HG03342 (cell line): ENCODE results near the gene SIGLEC14.

ENCODE experiments used
- ATAC-seq: cut with Tn5 transposase; IDR thresholded peaks from one replicate; pipeline ENCODE4 v1.9.1; 2021; ENCODE audit warnings: mild to moderate bottlenecking, moderate library complexity; ENCODE audit not compliant: unreplicated experiment

The SIGLEC14 gene

DNA sequence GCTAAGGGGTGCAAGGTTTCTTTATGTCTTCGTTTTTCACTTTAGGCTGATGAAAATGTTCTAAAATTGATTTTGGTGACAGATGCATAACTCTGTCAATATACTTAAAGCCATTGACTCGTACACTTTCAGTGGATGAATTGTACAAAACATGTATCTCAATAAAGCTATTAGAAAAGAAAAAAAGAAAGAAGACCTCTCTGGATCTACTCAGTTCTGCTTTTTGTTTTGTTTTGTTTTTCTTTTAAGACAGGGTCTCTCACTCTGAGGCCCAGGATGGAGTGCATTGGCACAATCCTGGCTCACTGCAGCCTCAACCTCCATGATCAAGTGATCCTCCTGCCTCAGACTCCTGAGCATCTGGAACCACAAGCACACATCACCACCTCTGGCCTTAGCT, 19.9 kb downstream of the SIGLEC14 start:
- no peak for ATAC-seq

GRCh38 chr19:51621178-51621577, 25.4 kb downstream of the SIGLEC14 start:
- ATAC-seq, result peak; percentile 53

GRCh38 chr19:51615991-51616390, 30.6 kb downstream of the SIGLEC14 start:
- ATAC-seq, result no peak

DNA sequence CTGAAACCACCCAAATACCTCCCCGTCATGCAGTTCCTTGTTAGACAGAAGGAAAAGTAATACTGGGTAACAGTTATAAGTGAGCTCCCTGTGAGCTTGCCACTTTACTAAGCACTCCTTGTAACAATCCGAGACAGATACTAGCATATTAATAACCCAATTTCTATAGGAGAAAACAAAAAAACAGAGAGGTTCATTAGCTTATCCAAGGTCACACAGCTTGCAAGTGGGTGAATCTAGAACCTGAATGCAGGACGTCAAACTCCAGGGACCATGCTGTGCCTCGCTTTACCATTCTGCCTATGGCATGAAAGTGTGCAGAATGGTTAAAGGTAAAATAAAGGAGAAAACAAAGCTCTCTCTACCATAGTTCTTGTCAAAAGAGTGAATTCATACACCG, 31.8 kb downstream of the SIGLEC14 start:
- ATAC-seq, result no peak

DNA sequence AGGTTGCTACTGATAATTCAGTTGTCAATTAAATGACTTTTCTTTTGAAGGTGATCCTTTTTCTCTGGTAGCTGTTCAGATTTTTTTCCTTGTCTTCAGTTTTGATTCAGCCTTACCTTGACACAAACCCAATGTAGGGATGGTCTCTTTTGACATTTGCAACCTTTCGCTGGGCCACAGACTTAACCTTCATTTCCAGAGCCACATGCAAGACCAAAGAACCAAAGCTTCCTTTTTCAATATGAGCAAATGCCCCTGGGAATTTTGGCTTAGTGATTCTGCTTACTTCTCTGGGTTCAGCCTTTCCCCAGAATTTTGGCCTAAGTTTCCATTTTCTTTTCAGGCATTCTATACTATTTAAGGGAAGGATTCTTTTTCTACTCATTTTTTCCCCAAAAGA, 36.0 kb downstream of the SIGLEC14 start:
- no peak for ATAC-seq

GRCh38 chr19:51607920-51608562, 38.6 kb downstream of the SIGLEC14 start:
- ATAC-seq, result no peak

DNA sequence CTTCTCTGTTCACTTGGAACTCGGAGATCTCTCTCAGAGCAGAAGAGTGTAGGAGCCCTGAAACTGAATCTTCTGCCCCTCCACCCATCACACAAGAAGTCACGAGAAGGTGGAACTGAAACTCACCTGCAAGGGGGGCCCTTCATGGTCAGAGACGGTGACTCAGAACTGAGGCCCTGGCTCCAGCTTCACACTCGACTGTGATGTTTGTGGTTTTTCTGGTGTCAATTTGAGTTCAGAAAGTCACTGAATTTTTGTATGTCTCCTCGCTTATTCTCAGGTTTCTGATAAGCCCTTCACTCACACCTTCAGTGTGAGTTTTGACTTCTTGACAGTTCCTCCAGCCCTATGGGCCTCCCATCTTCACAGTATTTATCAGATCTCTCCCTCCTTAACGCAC, 39.5 kb downstream of the SIGLEC14 start:
- peak; percentile 88 for ATAC-seq

DNA sequence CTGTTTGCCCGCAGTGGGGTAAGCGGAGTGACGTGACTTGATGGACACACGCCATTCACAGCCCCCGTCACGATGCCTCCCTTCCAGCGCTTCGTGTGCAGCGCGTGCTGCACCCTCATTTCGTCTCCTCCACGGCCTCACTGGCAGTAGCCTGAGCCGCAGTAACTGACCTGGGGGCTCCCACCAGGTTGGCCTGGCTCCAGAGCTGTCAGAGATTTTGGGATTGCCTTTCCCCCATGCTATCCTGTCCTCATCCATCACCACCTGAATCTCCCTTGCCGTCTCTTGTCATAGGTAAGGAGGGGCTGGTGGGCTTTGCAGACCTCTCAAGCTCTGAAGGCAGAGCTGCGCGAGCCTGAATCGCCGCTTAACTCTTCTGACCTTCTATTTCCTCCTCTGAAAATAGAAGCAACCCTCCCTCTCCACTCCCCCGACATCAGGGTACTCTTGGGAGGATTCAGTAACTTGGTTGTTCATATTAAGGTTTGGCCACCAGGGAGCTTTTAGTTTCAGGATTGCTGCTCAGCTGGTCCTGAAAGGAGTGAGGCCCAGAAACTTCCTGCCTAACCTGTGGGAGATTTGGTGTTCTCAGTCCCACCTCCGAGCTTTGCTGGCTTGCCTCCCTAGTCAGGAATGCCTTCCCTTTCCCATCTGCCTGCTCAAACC, 44.3 kb downstream of the SIGLEC14 start:
- no peak for ATAC-seq

DNA sequence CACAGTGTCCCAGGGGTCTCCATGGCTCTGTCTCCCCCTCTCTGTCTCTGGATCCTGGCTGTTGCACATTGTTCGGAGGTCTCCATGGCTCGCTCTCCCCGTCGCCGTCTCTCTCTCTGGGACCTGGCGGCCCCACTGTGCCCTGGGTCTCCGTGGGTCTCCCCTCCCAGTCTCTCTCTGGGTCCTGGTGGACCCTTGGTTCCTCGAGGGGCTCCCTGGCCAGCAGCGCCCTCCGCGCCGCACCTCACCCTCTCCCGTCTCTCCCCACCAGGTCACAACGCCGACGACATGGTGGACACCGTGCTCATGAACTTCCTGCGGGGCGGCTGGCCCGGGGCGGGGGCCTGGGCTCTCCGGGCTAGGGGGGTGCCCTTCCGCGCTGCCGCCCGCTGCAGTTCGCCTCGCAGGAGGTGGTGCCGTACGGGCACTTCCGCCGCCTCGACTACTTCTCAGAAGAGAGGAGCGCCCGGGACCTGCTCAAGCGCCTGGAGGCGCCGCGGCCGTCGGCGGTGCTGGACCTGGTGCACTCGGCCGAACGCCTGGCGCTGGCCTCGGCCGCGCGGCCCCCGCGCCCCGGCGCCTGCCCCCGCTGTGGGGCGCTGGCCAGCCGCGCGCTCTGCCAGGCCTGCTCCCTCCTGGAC, 45.6 kb downstream of the SIGLEC14 start:
- ATAC-seq, result no peak

- ATAC-seq, result no peak
Observed at GRCh38 chr19:51599084-51599483, 47.5 kb downstream of the SIGLEC14 start.

DNA sequence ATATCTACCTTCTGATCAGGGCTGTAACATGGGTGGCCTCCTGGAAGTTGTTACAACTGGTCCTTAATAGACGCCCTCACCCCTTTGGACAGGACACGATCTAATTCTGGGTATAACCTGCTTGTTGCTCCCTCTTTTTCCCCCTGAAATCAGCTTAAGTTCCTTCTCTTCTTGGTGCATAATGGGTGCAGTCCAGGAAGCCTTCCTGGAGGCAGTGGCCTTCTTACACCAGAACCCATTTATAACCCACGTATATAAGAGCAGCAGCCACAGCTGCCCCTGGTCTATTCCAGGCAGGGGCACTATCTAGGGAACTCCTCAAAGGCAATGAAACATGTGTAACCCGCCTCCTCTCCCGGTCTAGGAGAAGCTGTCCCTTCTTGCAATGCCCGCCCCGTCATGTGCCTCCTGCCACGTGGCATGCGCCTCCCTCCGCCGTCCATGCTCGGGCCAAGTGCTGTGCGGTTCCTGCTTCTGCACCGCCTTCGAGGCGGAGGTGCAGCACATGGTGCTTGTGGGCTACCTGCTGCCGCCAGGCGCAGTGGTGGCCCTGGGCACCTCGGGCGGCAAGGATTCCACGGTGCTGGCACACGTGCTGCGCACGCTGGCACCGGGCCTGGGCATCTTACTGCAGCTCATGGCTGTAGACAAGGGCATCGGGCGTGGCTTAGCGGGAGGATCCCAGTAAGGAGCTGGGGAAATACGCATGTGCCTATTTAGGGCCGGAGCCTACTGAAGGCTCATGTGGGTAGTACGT, 48.3 kb downstream of the SIGLEC14 start:
- ATAC-seq, result no peak

DNA sequence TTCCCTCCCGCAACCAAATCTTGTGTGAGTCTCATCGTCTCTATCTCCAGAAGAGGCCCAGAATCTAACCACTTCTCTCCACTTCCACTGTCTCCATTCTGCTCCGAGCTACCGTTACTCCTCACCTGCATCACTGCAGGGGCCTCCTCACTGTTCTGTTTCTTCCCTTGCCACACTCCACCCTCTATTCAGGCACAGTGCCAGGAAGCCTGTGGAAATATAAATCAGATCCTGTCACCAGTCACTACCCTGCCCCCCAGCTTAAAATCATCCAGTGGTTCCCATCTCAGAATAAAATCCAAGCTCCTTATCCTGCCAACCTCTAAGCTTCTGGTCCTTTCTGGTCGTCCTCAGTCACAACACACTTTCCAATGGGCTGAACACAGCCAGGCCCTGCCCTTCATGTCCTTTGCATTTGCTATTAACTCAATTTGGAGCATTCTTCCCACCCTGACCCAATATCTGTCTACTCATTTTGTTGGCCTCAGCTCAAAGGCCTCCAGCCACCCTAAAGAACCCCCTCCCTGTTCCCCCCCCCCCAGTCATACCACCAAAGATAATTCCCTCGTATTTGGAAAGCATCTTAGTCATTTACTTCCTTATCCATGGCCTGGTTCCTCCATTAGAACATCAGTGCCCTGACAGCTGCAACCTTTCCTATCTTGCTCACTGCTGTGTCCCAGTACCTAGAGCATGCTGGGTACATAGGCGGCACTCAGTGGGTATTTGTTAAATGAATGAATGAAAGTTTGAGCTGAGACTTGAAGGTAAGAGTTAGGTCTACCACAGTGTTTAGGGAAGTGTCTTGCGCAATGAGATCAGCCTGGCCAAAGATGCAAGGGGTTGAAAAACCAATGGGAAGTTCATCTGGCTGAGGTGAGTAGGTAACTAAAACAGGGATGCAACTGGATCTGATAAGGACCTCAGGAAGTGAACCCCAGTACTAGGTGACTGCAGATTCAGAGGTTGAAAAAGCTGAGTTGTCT, 51.1 kb downstream of the SIGLEC14 start:
- ATAC-seq, result no peak

DNA sequence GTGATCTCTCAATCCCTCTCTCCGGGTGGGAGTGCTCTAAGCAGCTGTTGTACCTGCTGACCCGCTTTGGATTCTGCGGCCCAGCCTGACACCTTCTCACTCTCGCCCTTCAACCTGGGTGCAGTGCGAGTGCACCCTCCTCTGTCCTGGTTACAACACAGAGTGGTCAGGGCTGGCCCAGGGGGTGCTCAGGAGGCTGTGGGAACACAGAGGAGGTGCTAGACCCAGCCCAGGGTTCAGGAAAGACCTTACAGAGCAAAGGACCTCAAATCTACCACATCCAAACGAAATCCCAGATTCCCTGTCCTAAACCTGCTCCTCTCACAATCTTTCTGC, 51.9 kb downstream of the SIGLEC14 start:
- no peak for ATAC-seq

GRCh38 chr19:51593969-51594773, 52.5 kb downstream of the SIGLEC14 start:
- ATAC-seq, result peak; percentile 98

- no peak for ATAC-seq
Observed at GRCh38 chr19:51593138-51593890, 53.3 kb downstream of the SIGLEC14 start.
